Measurements from ENCODE around the gene OR10K2. TPM values are rescaled to one million over a fixed set of nuclear protein-coding genes. Genes with fewer than 3 reads are reported as not detected.

Gene OR10K2
- total and polyA plus RNA-seq, 2 of the 13 experiments (the other 11 are each of a cell fraction or from before 2014, with no cell fraction given), result not detected

DNA sequence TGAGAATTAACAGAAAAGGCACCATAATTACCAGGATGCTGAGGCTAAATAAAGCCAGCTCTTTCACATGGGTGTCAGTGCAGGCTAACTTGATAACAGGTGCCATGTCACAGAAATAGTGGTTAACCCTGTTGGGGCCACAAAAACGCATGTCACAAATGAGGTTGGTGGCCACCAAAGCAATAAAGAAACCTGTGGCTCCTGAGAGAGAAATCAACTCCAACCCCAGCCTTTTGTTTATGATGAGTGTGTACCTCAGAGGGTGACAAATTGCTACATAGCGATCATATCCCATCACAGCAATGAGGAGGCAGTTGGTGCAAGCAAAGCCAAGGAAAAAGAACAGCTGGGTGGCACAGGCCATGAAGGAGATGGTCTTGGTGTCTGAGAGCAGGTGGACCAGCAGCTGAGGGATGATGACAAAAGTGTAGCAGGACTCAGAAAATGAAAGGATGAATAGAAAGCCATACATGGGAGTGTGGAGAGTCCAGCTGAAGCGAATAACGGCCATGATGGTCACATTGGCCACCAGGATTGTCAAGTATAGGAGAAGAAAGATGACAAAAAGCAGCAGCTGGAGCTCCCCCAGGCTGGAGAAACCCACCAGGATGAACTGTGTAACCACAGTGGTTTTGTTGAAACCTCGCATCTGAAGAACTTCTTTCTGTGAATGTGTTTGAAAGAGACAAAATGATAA, 27.1 kb downstream of the OR10K2 start, which contains the start of gene OR10T2:
Gene OR10T2 (minus strand): TSS at position 649 of the 697 bp plus-strand sequence. CDS start 0 bp downstream, at position 649.
- ChIA-PET CTCF (ENCODE audit: low intra/inter-chr PET ratio, low total read pairs) (no interaction called here), POLR2A (no interaction called here)
- BruUV-seq (replicated peaks), result no TSS peak
- Histone ChIP-seq H3K79me2 (ENCODE audit: insufficient read depth, low read length) (no peaks in the 10 kb centered on the region), H4K20me1 (ENCODE audit: insufficient read depth, low read length) (no peaks in the 10 kb centered on the region), H2AFZ (ENCODE audit: low read length) (no peak within 1 kb of the TSS), H3K9ac (ENCODE audit: insufficient read depth, low read depth, low read length) (no peak within 1 kb of the TSS), H3K9me3 (ENCODE audit: low read length) (peaks cover 26% of the 10 kb centered on the region), H3K4me1 (ENCODE audit: insufficient read depth, low read length) (no peaks in the 10 kb centered on the region), H3K27me3 (ENCODE audit: control insufficient read depth in 1 of 2, insufficient read depth in 2 of 2, low read length in 2 of 2) (no peaks in the 10 kb centered on the region), H3K36me3 (replicated peaks in 1 of 2; ENCODE audit: control insufficient read depth in 1 of 2, insufficient read depth in 2 of 2, low read length in 2 of 2) (no peaks in the 10 kb centered on the region), H3K4me3 (replicated peaks in 1 of 3; ENCODE audit: insufficient read depth in 1 of 3, low read depth in 2 of 3, low read length in 3 of 3) (no peak within 1 kb of the TSS), H3K27ac (ENCODE audit: extremely low read length, insufficient read depth, low read length) (no peak within 1 kb of the TSS), H3K4me2 (ENCODE audit: low read depth, low read length) (no peak within 1 kb of the TSS)
- intact Hi-C loops (cut with micrococcal nuclease; ENCODE audit: unreplicated experiment) (no loop called here), in situ Hi-C loops (cut with HindIII; ENCODE audit: extremely low pct_ligation_motif_present, low pct_unique_long_range_greater_than_20kb) (no loop called here)
- FAIRE-seq (no peak), DNase-seq (ENCODE audit: low spot score) (no peak), ATAC-seq (no peak)
- 1% methylated on average over 5 of the region's 5 CpGs for WGBS (ENCODE audit: low lambda C conversion rate)
- no peak for TF ChIP-seq ZNF138 (CRISPR knock-in tag; IDR thresholded peaks at IDR 0.05; ENCODE audit: low read depth)
- TF ChIP-seq, protein P1, sequence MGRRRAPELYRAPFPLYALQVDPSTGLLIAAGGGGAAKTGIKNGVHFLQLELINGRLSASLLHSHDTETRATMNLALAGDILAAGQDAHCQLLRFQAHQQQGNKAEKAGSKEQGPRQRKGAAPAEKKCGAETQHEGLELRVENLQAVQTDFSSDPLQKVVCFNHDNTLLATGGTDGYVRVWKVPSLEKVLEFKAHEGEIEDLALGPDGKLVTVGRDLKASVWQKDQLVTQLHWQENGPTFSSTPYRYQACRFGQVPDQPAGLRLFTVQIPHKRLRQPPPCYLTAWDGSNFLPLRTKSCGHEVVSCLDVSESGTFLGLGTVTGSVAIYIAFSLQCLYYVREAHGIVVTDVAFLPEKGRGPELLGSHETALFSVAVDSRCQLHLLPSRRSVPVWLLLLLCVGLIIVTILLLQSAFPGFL (CRISPR knock-in tag; IDR thresholded peaks at IDR 0.05), result no peak
- no peak for TF ChIP-seq POGZ (CRISPR knock-in tag; IDR thresholded peaks at IDR 0.05)
- TF ChIP-seq DNMT1 (CRISPR knock-in tag; IDR thresholded peaks at IDR 0.05), result no peak
- no peak for TF ChIP-seq HOXA9 (CRISPR knock-in tag; IDR thresholded peaks at IDR 0.05; ENCODE audit: borderline replicate concordance)
- TF ChIP-seq, protein P2, sequence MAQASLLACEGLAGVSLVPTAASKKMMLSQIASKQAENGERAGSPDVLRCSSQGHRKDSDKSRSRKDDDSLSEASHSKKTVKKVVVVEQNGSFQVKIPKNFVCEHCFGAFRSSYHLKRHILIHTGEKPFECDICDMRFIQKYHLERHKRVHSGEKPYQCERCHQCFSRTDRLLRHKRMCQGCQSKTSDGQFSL (CRISPR knock-in tag; IDR thresholded peaks at IDR 0.05), result no peak
- TF ChIP-seq BORCS8-MEF2B (CRISPR knock-in tag; IDR thresholded peaks at IDR 0.05), result no peak
- no peak for TF ChIP-seq ETS1 (CRISPR knock-in tag; IDR thresholded peaks at IDR 0.05)
- no peak for TF ChIP-seq FOXK2 (IDR thresholded peaks at IDR 0.05)
- no peak for TF ChIP-seq RNF219 (CRISPR knock-in tag; IDR thresholded peaks at IDR 0.05)
- TF ChIP-seq DPF2 (CRISPR knock-in tag; IDR thresholded peaks at IDR 0.05; ENCODE audit: borderline replicate concordance, low read depth), result no peak
- TF ChIP-seq, protein P3, sequence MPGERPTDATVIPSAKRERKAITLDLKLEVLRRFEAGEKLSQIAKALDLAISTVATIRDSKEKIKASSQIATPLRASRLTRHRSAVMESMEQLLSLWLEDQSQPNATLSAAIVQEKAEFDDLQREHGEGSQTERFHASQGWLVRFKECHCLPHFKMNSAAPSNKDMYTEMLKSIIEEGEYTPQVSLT (CRISPR knock-in tag; IDR thresholded peaks at IDR 0.05; ENCODE audit: borderline replicate concordance, low read depth), result no peak
- TF ChIP-seq ARID5B (CRISPR knock-in tag; IDR thresholded peaks at IDR 0.05), result no peak
- no peak for TF ChIP-seq ZNF577 (CRISPR knock-in tag; IDR thresholded peaks at IDR 0.05; ENCODE audit: borderline replicate concordance, low read depth)
